GM18867 (cell line): ENCODE results near the gene CDK19.

ENCODE experiments used
- ATAC-seq: cut with Tn5 transposase; IDR thresholded peaks from one replicate; pipeline ENCODE4 v1.9.1; 2021; ENCODE audit warnings: mild to moderate bottlenecking, moderate library complexity; ENCODE audit not compliant: unreplicated experiment

Gene CDK19

GRCh38 chr6:110664933-110665332 lies 150.3 kb downstream of the CDK19 start:
- no peak for ATAC-seq

- ATAC-seq = no peak
Observed at GRCh38 chr6:110662490-110663211, 152.6 kb downstream of the CDK19 start.

- no peak for ATAC-seq
Observed at GRCh38 chr6:110661414-110661813, 153.9 kb downstream of the CDK19 start.

GRCh38 chr6:110660066-110660655 lies 155.1 kb downstream of the CDK19 start:
- ATAC-seq = no peak

GRCh38 chr6:110658631-110659211 lies 156.5 kb downstream of the CDK19 start:
- no peak for ATAC-seq

GRCh38 chr6:110656492-110656891 lies 158.8 kb downstream of the CDK19 start:
- ATAC-seq = no peak

- no peak for ATAC-seq
Observed at GRCh38 chr6:110655821-110656220, 159.4 kb downstream of the CDK19 start.

- ATAC-seq = no peak
Observed at GRCh38 chr6:110654096-110654820, 161.0 kb downstream of the CDK19 start.

- ATAC-seq = no peak
Observed at GRCh38 chr6:110653381-110653780, 161.9 kb downstream of the CDK19 start.

GRCh38 chr6:110652520-110652919 lies 162.7 kb downstream of the CDK19 start:
- ATAC-seq = no peak

GRCh38 chr6:110650755-110651154 lies 164.5 kb downstream of the CDK19 start:
- ATAC-seq = no peak

- no peak for ATAC-seq
Observed at GRCh38 chr6:110649704-110650103, 165.6 kb downstream of the CDK19 start.

- no peak for ATAC-seq
Observed at GRCh38 chr6:110646951-110647910, 168.0 kb downstream of the CDK19 start.

- ATAC-seq = no peak
Observed at GRCh38 chr6:110646419-110646698, 168.9 kb downstream of the CDK19 start.

GRCh38 chr6:110645685-110646418 lies 169.4 kb downstream of the CDK19 start:
- no peak for ATAC-seq

GRCh38 chr6:110643175-110643574 lies 172.1 kb downstream of the CDK19 start:
- ATAC-seq = no peak

GRCh38 chr6:110642711-110643110 lies 172.6 kb downstream of the CDK19 start:
- ATAC-seq = no peak

GRCh38 chr6:110636781-110637180 lies 178.5 kb downstream of the CDK19 start:
- ATAC-seq = no peak

- ATAC-seq = no peak
Observed at GRCh38 chr6:110635096-110635495, 180.2 kb downstream of the CDK19 start.

GRCh38 chr6:110633731-110634213 lies 181.5 kb downstream of the CDK19 start:
- no peak for ATAC-seq
